ENCODE measurements around the gene GXYLT2.

The GXYLT2 gene

DNA sequence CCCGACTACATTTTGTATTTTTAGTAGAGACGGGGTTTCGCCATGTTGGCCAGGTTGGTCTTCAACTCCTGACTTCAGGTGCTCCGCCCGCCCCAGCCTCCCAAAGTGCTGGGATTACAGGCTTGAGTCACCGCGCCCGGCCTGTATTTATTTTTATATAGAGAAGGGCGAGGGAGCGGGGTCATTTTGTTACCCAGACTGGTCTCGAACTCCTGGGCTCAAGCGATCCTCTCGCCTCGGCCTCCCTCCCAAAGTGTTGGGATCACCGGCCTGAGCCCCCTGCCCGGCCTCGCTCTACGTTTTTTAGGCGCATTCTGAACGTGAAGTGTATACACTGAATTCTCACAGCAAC is 108.3 kb downstream of the GXYLT2 start:
- no peaks in the 10 kb centered on the region for H3K9me3 ChIP-seq (ENCODE audit: control insufficient read depth, low read length)
- H3K4me1 ChIP-seq (ENCODE audit: control insufficient read depth, insufficient read depth, low read depth, low read length): peaks cover 6% of the 10 kb centered on the region
- no peaks in the 10 kb centered on the region for H3K79me1 ChIP-seq (replicated peaks; ENCODE audit: low read length, poor library complexity, severe bottlenecking)
- H3K27me3 ChIP-seq (ENCODE audit: control insufficient read depth in 1 of 2, insufficient read depth in 1 of 2, low read length in 2 of 2): no peaks in the 10 kb centered on the region
- H2AK5ac ChIP-seq (ENCODE audit: low read length, severe bottlenecking): no peak overlapping the region
- peak overlapping the region; percentile 63 for H3K4me2 ChIP-seq (ENCODE audit: low read length, poor library complexity, severe bottlenecking)
- peak overlapping the region in 1 of 2 experiments; percentile 19 for H3K14ac ChIP-seq (ENCODE audit: low read length in 2 of 2)
- H3K9ac ChIP-seq (ENCODE audit: low read length): peak overlapping the region; percentile 97
- peak overlapping the region; percentile 42 for H2BK120ac ChIP-seq (ENCODE audit: low read depth, low read length)
- H3K23ac ChIP-seq (ENCODE audit: low read length in 2 of 2): no peak overlapping the region
- H3K18ac ChIP-seq (ENCODE audit: low read depth in 1 of 2, low read length in 2 of 2): peak overlapping the region; percentile 56 to 81
- peak overlapping the region; percentile 100 for H4K8ac ChIP-seq (ENCODE audit: low read length)
- peak overlapping the region; percentile 80 to 88 for H3K4me3 ChIP-seq (ENCODE audit: insufficient read depth in 1 of 2, low read depth in 1 of 2, low read length in 2 of 2)
- H2BK15ac ChIP-seq (ENCODE audit: low read depth, poor library complexity, severe bottlenecking): no peak overlapping the region
- H4K91ac ChIP-seq (ENCODE audit: low read length): peak overlapping the region; percentile 48
- peak overlapping the region; percentile 66 for H2AFZ ChIP-seq (ENCODE audit: low read depth, low read length)
- H2BK5ac ChIP-seq (ENCODE audit: low read depth, low read length, poor library complexity, severe bottlenecking): no peak overlapping the region
- 90% methylated on average over 19 of the region's 20 CpGs for WGBS
- DNase-seq: no peak
- H3K27ac ChIP-seq (ENCODE audit: low read length, poor library complexity, severe bottlenecking): peak overlapping the region; percentile 84
- H3K36me3 ChIP-seq (ENCODE audit: control insufficient read depth in 1 of 2, insufficient read depth in 2 of 2, low read depth in 1 of 2, low read length in 2 of 2): peaks cover under 1 to 27% of the 10 kb centered on the region in 2 experiments
- H2BK12ac ChIP-seq (ENCODE audit: low read length in 2 of 2): no peak overlapping the region
- H3K4ac ChIP-seq (ENCODE audit: low read depth in 1 of 2, low read length in 2 of 2): peak overlapping the region; percentile 72 to 87

DNA sequence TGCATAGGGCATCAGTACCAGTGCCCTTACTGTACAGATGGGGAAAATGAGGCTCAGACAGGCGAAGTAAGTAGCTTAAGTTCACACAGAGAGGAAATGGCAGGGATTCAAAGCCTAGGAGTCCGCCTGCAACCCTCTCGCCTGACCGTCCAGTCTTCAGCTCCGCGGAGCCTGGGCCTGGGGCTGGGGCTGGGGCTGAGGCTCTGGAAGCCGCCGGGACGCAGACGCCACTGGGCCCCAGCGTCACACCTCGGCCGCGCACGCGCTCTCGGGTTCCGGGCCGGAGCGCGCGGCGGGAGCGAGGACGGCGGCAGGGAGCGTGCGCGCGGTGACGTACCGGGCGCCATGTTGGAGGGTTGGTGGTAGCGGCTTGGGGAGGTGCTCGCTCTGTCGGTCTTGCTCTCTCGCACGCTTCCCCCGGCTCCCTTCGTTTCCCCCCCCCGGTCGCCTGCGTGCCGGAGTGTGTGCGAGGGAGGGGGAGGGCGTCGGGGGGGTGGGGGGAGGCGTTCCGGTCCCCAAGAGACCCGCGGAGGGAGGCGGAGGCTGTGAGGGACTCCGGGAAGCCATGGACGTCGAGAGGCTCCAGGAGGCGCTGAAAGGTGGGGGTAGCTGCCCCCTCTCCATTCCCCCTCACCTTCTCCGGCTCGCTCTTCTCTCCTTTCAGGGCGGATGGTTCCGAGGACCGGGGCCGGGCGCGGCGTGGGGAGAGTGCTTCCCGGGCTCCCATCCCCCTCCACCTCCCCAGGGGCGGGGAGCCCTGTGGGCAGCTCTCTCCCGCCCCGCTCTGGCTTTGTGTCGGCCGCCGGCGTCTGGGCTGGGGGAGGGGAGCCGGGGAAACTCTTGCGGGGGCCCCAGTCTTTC is 108.9 kb downstream of the GXYLT2 start, which contains the start of gene PPP4R2:
TSS of gene PPP4R2 (plus strand) at position 339 of the 861 bp plus-strand sequence. CDS start at position 566, 227 bp downstream.
- Histone ChIP-seq H4K8ac (ENCODE audit: low read length) (peak within 1 kb of the TSS; percentile 100), H3K9ac (ENCODE audit: low read length) (peak within 1 kb of the TSS; percentile 97), H3K23ac (ENCODE audit: low read length in 2 of 2) (peak within 1 kb of the TSS in 1 of 2 experiments; percentile 99), H2AK5ac (ENCODE audit: low read length, severe bottlenecking) (no peak within 1 kb of the TSS), H4K91ac (ENCODE audit: low read length) (peak within 1 kb of the TSS; percentile 48), H3K4ac (ENCODE audit: low read depth in 1 of 2, low read length in 2 of 2) (peak within 1 kb of the TSS; percentile 87 to 91), H2BK12ac (ENCODE audit: low read length in 2 of 2) (no peak within 1 kb of the TSS), H3K4me1 (ENCODE audit: control insufficient read depth, insufficient read depth, low read depth, low read length) (peaks cover 7% of the 10 kb centered on the region), H3K79me1 (replicated peaks; ENCODE audit: low read length, poor library complexity, severe bottlenecking) (no peaks in the 10 kb centered on the region), H3K18ac (ENCODE audit: low read depth in 1 of 2, low read length in 2 of 2) (peak within 1 kb of the TSS; percentile 95 to 96), H2BK15ac (ENCODE audit: low read depth, poor library complexity, severe bottlenecking) (peak within 1 kb of the TSS; percentile 44), H3K36me3 (ENCODE audit: control insufficient read depth in 1 of 2, insufficient read depth in 2 of 2, low read depth in 1 of 2, low read length in 2 of 2) (peaks cover 6 to 33% of the 10 kb centered on the region in 2 experiments), H3K27me3 (ENCODE audit: control insufficient read depth in 1 of 2, insufficient read depth in 1 of 2, low read length in 2 of 2) (no peaks in the 10 kb centered on the region), H2BK120ac (ENCODE audit: low read depth, low read length) (peak within 1 kb of the TSS; percentile 74), H3K14ac (ENCODE audit: low read length in 2 of 2) (peak within 1 kb of the TSS; percentile 19 to 38), H3K4me3 (ENCODE audit: insufficient read depth in 1 of 2, low read depth in 1 of 2, low read length in 2 of 2) (peak within 1 kb of the TSS; percentile 80 to 88), H3K27ac (ENCODE audit: low read length, poor library complexity, severe bottlenecking) (peak within 1 kb of the TSS; percentile 93), H2AFZ (ENCODE audit: low read depth, low read length) (peak within 1 kb of the TSS; percentile 66), H3K4me2 (ENCODE audit: low read length, poor library complexity, severe bottlenecking) (peak within 1 kb of the TSS; percentile 63), H2BK5ac (ENCODE audit: low read depth, low read length, poor library complexity, severe bottlenecking) (peak within 1 kb of the TSS; percentile 77), H3K9me3 (ENCODE audit: control insufficient read depth, low read length) (no peaks in the 10 kb centered on the region)
- peak; percentile 93 for DNase-seq
- 5% methylated on average over 14 of the region's 75 CpGs for WGBS

DNA sequence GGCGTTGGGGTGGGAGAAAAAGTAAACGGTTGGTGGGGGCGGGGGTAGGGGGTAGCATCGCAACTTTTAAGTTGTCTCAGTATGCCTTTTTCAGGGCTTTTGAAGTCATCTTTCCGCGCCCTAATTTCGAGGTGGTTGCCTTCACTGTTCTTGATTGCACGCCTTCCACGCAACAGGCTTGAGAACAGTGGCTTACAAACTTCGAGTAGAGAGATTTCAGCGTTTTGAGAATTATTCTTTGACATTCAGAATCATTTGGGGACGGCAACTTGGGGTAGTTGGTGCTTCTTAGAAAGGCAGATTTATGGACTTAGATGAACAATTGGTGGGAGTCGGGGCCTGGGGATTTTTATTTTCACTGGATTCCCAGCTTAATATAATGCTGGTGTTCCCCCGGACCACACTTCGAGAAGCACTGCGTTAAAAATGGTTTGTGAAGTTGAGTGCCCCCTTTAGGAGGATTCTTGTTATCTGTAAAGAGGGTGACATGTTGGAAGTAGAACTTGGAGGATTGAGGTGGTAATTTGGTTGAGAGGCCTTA is 109.6 kb downstream of the GXYLT2 start:
- Histone ChIP-seq H3K4ac (ENCODE audit: low read depth in 1 of 2, low read length in 2 of 2) (peak overlapping the region in 1 of 2 experiments; percentile 53), H2BK5ac (ENCODE audit: low read depth, low read length, poor library complexity, severe bottlenecking) (peak overlapping the region; percentile 77), H3K27me3 (ENCODE audit: control insufficient read depth in 1 of 2, insufficient read depth in 1 of 2, low read length in 2 of 2) (no peaks in the 10 kb centered on the region), H2BK15ac (ENCODE audit: low read depth, poor library complexity, severe bottlenecking) (no peak overlapping the region), H2AK5ac (ENCODE audit: low read length, severe bottlenecking) (no peak overlapping the region), H3K79me1 (replicated peaks; ENCODE audit: low read length, poor library complexity, severe bottlenecking) (no peaks in the 10 kb centered on the region), H3K4me1 (ENCODE audit: control insufficient read depth, insufficient read depth, low read depth, low read length) (peaks cover 7% of the 10 kb centered on the region), H3K36me3 (ENCODE audit: control insufficient read depth in 1 of 2, insufficient read depth in 2 of 2, low read depth in 1 of 2, low read length in 2 of 2) (peaks cover 7 to 37% of the 10 kb centered on the region in 2 experiments), H3K27ac (ENCODE audit: low read length, poor library complexity, severe bottlenecking) (peak overlapping the region; percentile 93), H3K4me3 (ENCODE audit: insufficient read depth in 1 of 2, low read depth in 1 of 2, low read length in 2 of 2) (peak overlapping the region; percentile 80 to 88), H4K91ac (ENCODE audit: low read length) (no peak overlapping the region), H3K9ac (ENCODE audit: low read length) (peak overlapping the region; percentile 97), H3K9me3 (ENCODE audit: control insufficient read depth, low read length) (no peaks in the 10 kb centered on the region), H2BK12ac (ENCODE audit: low read length in 2 of 2) (no peak overlapping the region), H3K18ac (ENCODE audit: low read depth in 1 of 2, low read length in 2 of 2) (peak overlapping the region; percentile 66 to 96), H3K23ac (ENCODE audit: low read length in 2 of 2) (no peak overlapping the region), H4K8ac (ENCODE audit: low read length) (peak overlapping the region; percentile 17), H3K4me2 (ENCODE audit: low read length, poor library complexity, severe bottlenecking) (peak overlapping the region; percentile 46), H2BK120ac (ENCODE audit: low read depth, low read length) (peak overlapping the region; percentile 74), H3K14ac (ENCODE audit: low read length in 2 of 2) (peak overlapping the region in 1 of 2 experiments; percentile 38), H2AFZ (ENCODE audit: low read depth, low read length) (no peak overlapping the region)
- DNase-seq: peak; percentile 86
- WGBS: 0% methylated on average over 16 of the region's 16 CpGs

DNA sequence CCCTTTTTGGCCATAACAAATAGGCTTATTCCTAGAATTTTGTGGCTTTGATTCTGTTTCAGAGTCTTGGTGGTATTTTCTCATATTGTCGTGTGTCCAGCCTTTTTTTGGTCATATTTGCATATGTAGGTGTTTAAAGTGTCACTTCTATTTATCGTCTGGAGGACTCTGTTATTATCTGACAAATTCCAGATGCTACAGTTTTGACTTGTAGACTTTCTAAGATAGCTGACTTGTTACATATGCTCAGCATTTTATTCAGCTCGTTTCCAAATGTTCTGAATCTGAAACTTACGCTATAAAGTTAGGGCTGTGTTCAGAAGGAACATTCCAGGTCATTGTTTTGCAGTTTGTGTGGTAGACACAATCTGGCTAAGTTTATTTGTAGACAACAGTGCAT is 110.6 kb downstream of the GXYLT2 start:
- H2BK5ac ChIP-seq (ENCODE audit: low read depth, low read length, poor library complexity, severe bottlenecking): no peak overlapping the region
- H3K18ac ChIP-seq (ENCODE audit: low read depth in 1 of 2, low read length in 2 of 2): no peak overlapping the region
- H3K4me2 ChIP-seq (ENCODE audit: low read length, poor library complexity, severe bottlenecking): peak overlapping the region; percentile 88
- no peak overlapping the region for H2BK120ac ChIP-seq (ENCODE audit: low read depth, low read length)
- no peaks in the 10 kb centered on the region for H3K79me1 ChIP-seq (replicated peaks; ENCODE audit: low read length, poor library complexity, severe bottlenecking)
- H3K4me3 ChIP-seq (ENCODE audit: insufficient read depth in 1 of 2, low read depth in 1 of 2, low read length in 2 of 2): peak overlapping the region in 1 of 2 experiments; percentile 88
- H2AK5ac ChIP-seq (ENCODE audit: low read length, severe bottlenecking): no peak overlapping the region
- no peaks in the 10 kb centered on the region for H3K27me3 ChIP-seq (ENCODE audit: control insufficient read depth in 1 of 2, insufficient read depth in 1 of 2, low read length in 2 of 2)
- peaks cover 11 to 44% of the 10 kb centered on the region in 2 experiments for H3K36me3 ChIP-seq (ENCODE audit: control insufficient read depth in 1 of 2, insufficient read depth in 2 of 2, low read depth in 1 of 2, low read length in 2 of 2)
- H2BK15ac ChIP-seq (ENCODE audit: low read depth, poor library complexity, severe bottlenecking): no peak overlapping the region
- H3K9ac ChIP-seq (ENCODE audit: low read length): peak overlapping the region; percentile 97
- H3K9me3 ChIP-seq (ENCODE audit: control insufficient read depth, low read length): no peaks in the 10 kb centered on the region
- no peak overlapping the region for H4K8ac ChIP-seq (ENCODE audit: low read length)
- no peak overlapping the region for H2BK12ac ChIP-seq (ENCODE audit: low read length in 2 of 2)
- H3K23ac ChIP-seq (ENCODE audit: low read length in 2 of 2): no peak overlapping the region
- H4K91ac ChIP-seq (ENCODE audit: low read length): no peak overlapping the region
- H3K27ac ChIP-seq (ENCODE audit: low read length, poor library complexity, severe bottlenecking): no peak overlapping the region
- 32% methylated on average over 4 of the region's 4 CpGs for WGBS
- peaks cover 9% of the 10 kb centered on the region for H3K4me1 ChIP-seq (ENCODE audit: control insufficient read depth, insufficient read depth, low read depth, low read length)
- H3K14ac ChIP-seq (ENCODE audit: low read length in 2 of 2): no peak overlapping the region
- no peak overlapping the region for H3K4ac ChIP-seq (ENCODE audit: low read depth in 1 of 2, low read length in 2 of 2)
- DNase-seq: no peak
- H2AFZ ChIP-seq (ENCODE audit: low read depth, low read length): no peak overlapping the region
